HuH-7 (cell line): Measurements from ENCODE around the gene GLI3.

Experiments
- DNase-seq: peaks from one replicate; pipeline ENCODE4 v3.0.0; 2011; ENCODE audit warnings: low spot score

The GLI3 gene

DNA sequence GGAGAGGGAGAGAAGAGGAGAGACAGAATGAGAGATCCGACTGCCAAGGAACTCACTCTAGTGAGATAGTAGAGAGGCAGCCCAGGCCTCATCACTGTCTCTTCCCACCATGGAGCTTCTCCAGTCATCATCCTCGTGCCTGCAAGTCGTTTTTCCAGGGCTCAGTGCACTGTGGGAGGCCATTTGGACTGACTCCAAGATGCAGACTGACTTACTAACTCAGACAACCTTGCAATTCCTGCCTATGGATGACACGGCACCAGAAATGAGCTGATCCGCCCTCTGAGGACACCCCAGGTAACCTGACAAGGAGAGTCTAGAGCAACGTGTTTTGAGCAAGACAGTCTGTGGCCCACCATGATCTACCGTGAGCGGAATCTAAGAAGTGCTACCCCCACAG is 154.9 kb downstream of the GLI3 start:
- DNase-seq: no peak

DNA sequence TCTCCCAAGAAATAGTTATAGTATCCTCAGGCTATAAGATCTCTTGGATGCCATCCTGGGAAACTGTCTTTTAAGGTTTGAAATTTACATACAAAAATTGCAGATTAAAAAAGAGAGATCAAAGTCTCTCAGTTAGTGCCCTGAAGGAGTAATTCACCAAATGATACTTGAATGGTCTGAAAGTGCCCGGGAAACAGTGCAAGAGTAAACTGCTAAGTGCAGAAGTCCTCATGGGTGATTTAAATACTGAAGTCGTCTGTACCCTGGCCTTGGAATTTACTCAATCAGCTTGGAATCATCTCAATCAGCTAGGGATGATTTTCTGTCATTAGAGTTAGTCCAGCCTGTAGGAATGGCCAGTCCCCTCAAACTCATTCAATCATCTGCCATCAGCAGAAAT is 155.3 kb downstream of the GLI3 start:
- DNase-seq: no peak

DNA sequence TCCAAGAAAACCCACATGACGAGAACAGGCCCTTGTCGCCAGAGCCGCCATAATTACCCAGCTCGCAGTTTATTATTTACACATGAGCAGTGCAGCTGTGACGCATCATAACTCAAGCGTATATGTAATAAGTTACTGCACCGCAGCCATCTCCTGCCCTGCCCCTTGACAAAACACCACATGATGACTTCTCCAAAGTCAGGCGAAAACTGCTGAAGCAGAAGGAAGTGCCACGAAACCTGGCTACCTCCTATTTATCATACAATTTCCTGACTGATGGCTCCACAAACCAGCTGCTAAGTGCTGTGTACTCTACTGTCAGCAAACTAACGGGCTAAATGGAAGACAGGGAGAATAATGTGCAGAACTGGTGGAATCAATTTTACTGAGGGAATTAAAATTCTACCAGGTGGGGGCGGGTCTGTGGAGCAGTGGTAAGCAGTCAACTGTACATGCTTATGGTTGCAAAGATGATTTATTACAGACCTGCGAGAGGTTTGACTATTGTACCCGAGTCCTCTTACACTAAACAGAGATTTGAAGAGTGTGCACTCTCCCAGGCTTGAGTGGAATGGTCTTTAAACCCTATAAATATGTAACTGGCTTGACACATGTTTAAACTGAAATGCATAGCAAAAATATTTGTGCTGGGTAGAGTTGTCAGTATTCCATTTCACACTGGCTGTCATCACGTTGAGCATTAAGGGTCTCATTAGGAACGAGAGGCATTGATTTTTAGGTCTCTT is 156.0 kb downstream of the GLI3 start:
- DNase-seq: no peak

DNA sequence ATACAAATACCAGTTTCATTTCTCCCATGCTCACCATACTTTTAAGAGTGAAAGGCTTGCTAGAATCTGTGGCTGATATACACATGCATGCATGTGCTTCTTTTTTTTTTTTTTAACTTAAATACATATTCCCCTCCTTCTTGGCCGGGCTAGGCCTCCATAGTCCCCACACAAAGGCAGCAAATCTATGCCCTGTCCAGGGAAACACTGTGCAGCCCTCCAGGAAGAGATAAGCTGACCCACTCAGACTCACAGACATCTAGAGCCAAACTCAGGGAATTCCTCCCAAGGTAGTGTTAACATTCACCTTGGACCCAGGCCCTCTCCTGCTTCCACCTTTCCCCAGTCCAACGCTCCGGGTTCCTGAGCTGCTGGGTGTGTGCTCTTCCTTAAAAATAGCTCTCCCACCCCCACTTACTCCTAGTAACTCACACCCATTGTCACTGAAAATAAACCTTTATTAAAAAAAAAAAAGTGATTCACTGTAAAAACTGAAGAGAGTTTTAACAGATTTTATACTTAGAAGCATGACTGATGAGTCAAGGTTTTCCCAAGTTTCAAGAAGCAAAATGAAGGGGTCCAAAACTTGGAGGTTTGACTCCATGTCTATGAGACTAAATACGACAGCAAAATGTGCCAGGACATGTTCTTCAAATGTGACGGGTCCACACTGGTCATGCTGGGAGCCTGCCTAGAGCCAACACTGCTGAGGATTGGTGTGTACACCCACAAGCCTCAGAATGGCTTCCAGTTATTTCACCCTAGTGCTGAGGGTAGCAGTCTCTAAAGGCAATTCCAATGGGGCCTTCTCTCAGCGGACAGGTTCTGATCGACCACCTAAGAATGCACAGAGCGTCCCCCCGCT is 159.5 kb downstream of the GLI3 start:
- no peak for DNase-seq

DNA sequence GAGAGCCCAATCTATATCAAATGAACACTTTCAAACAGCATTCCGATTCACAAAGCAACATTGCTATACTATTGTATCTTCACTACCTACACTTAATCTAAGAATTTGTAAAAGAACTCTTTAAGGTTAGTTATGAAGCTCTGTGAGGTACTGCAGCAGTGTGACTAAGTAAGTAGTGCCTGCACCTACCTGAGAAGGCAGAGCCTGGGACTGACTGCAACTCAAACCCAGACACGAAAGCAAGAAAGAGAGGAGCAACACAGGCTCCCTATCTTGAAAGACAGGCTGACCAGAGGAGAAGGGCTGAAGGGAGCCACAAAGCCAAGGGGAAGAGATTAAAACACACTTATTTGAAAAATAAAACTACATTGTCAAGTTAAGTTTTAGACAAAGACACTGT is 160.1 kb downstream of the GLI3 start:
- DNase-seq: no peak

DNA sequence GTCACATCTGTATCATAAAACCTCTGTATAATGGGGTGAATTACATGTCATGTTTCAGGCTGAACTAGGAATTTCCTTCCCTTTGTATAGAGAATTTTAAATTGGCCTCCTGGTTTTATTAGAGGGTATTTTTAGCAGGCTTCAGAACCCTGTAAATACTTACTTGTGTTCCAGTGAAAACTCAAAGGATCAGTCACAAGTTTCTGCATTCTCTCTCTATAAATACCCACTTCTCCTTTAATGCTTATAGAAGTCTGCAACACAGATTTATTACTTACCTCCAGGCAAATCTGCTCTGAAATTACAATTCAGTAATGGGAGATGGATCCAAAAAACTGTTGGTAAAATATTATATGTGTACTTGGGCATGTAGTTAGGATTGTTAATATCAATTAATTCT is 161.6 kb downstream of the GLI3 start:
- no peak for DNase-seq

DNA sequence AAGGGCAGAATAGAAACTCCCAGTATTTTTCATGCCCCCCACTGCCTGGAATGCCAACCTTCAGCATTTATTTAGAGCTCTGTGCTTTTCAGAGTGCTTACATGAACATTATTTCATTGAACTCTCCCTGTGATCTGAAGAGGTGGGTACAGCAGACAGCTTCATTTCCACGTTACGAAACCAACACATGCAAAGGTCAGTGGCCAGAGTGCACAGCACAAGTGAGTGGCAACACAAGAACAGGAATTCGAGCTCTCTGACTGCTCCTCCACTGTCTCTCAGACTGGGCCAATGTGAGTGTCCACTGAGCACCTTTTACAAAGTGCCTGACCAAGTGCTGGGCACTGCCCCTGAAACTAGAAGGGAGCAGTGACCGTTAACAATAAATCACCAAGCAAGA is 162.9 kb downstream of the GLI3 start:
- DNase-seq: no peak

DNA sequence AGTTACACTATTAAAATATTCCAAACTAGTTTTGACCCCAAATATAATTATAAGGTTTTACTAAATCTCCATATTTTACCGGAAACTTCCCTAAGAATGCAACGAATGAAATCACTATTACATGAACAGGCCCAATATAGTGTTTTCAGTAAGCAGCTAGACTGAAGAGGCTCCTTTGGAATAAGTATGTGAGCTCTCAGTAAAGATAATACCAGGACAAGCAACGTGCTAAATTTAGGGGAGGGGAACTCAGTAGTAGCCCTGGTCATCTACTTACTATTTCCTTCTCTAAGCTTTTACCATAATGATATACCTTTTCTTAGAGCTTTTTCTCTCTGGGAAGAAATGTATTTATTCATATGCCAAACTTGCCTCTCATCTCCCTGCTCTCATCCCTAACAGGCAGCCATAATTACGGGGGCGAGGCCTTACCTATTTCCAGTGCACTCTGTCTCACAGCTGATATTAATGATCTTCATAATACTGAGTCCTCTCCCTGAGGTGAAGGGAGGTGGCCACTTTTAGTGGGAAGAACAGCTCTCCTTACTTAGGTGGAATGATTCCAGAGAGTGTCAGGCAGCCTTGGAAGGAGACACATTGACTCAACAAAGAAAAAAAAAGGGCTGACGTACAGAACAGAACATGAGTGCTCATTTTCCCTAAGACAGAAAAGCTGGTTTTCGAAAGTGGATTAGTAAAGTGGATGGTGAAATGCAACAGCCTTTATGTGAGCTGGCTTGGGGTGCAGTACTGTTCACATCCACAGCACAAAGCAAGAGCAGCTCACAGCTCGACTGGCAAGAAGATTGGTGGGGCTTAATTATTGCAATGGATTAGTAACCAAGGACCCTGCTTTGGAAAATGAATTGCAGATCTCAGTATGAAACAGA is 165.4 kb downstream of the GLI3 start:
- no peak for DNase-seq

DNA sequence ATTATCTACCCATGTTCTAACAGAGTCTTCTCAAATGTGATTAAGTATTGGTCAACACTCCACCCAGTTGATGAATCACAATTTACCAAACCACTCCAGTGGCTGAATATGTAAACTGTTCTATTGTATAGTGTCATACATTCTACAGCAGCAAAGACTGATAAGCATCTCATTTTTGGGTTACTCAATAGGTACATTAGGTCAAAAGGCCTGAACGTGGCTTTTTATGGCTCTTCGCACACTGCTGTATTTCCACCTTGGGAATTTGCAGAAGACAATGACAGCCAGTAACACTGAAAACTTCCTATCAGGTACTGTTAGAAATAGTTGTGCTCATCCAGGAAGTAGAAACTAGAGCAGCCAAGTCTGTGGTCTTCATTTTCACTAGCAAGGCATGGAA is 166.9 kb downstream of the GLI3 start:
- DNase-seq: no peak

DNA sequence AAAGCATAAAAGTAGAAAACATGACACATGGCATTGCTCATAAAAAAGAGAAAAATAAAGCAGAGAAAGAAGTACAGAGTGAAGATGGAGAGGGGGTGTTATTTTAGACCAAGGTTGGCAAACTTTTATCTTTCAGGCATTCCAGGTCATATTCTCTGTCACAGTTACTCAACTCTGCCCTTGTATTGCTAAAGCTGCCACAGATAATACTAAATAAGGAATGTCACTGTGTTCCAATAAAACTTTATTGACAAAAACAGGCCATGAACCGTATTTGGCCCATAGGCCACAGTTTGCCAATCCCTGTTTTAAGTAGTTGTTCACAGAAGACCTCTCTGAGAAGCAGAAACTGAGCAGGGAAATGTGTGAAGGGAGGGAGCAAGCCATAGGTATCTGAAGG is 167.4 kb downstream of the GLI3 start:
- no peak for DNase-seq

DNA sequence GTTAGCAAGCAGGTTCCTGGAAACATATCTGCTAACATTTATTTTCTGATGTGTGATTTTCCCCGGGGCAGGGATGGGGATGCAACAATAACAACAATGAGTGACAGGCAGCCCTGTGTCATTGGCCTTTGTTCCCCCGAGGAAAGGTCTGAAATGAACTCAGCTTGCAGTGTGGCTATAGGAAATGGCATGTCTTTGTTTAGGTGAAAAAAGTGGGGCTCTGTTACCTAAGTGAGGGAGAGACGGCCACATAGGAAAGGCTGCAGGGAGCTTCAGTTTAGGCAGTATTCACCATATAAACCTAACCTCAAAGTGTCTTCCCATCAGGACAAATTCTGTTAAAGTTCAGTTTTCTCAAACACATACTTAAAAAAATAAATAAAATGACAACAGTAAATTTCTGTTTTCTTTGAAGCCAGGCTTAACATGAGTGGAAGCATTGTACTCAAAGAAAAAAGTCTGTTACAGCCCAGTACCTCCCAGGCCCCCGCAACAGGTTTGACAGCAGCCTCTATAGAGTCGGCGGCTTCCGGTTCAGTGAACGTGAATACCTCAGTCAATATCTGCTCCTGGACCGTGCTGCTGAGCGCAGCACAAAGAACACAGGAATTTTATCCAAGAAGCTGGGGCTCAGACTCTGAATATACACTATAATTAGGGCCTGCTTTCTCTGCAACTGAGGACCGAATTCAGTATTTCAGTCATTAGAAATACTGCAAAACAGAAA is 168.3 kb downstream of the GLI3 start:
- DNase-seq: no peak

DNA sequence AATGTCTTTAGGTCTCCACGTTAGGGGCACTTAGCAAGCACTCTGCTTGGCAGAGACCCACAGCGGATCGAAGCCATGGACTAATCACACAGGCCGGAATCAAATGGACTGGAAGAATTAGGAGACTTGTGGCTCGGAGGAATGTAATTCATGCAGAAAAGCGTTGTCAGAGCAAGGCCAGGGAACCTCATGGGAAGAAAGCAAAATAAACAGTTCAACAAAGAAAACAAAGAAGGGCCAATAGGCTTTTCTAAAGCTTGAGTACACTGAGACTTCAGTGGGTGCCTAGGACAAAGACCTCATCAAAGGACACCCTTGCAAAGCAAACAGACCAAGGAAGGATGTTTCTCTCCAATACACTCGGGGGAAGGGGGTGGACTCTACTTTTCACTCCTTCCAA is 171.1 kb downstream of the GLI3 start:
- DNase-seq: no peak

DNA sequence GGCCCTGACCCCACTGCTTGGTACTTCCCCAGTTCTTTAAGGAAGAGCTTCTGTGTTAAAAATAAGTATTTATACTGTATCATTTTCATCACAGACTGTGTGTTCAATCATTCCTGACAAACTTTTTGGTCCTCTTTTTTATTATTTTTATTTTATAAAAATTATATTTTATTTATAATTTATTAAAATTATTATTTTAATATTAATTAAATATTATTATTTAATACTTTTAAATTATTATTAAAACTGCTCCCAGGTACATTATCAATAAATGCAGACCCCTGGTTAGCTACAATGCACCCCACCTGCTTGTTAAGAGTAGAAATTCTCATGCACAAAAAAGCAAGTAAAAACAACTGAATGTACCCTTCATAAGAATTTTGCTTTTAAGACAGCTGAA is 172.0 kb downstream of the GLI3 start:
- DNase-seq: no peak

DNA sequence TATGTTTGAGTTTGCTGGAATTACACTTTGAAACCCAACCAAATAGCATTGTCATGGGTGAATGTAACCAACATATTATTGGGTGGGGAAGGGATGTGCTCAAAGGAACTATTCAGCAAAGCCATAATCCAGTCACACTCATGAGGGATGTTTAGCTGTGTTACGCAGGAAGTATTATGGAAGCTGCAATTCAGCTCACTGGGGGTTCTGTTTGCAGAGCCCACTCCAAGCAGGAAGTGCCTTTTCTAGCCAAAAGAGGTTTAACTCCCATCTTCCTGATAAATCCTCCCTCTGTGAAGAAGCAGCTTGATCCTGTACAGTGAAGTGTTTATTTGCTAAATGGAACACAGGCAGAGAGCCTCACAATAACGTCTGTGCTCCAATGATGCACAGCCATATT is 172.5 kb downstream of the GLI3 start:
- DNase-seq: no peak

DNA sequence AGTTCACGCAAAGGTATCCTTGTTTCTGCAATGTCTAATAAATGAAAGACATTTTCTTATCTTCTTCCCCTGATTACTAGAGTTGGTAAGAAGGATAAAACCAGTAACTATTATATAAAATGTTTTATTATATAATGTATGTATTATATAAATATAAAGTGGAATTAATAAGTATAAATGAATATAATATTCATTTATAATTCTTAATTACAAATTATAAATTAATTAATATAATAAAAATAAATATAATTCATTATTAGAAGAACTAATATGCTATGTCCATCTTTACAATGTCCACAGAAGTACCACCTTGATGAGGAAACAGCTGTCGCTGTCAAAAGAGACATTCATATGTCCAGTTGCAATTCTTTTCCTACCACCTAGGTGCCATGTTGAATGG is 177.7 kb downstream of the GLI3 start:
- DNase-seq: no peak

DNA sequence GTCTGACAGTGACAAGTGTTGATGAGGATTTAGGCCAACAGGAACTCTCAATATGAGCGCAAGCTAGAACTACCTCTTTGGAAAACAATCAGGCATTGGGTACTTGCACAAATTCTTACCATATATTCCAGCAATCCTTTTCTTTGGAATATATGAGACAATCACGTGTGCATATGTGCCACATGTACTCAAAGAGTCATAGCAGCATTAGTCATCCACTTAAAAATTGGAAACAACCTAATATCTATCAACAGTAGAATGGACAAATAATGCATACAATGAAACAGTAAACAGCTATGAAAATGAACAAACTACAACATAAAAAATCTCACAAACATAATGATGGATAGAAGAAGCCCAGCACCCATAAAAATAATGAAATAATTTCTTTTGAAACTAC is 179.7 kb downstream of the GLI3 start:
- DNase-seq: no peak

DNA sequence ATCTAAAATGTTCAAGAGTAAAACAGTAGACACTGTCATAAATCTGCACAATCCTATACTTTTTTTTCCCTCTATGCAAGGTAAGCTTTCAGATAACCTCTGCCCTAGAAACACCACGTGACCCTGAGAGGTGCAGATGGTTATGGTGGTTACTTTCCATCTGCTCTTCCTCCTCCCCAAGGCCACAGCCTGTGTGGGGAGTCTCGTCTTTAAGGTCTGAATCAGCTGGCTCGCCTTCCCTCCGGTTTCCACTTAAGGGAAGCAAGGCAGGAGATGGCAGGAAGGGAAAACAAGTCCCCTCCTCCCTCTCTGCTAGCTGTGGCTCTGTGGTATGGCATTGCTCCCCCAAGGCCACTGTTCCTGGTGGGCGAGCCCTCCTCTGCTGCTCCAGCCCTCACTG is 181.8 kb downstream of the GLI3 start:
- no peak for DNase-seq

DNA sequence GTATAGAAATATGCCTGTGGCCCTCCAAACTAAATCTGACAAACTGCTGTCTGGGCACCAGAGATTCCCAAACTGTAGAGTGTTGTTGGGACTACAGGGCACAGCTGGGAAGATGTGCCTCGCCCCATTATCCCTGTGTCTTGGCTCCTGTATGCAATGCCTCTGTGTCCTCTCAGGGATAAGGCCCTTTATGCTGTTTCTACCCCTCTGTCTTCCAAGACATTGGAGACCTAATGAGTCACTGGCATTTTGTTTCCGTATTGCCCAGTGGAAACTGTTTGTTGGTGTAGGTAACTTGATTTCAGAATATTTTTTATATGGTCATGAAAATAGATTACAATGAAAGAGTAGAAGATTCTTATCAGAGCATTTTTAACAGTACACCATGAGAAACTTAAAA is 183.2 kb downstream of the GLI3 start:
- DNase-seq: no peak

DNA sequence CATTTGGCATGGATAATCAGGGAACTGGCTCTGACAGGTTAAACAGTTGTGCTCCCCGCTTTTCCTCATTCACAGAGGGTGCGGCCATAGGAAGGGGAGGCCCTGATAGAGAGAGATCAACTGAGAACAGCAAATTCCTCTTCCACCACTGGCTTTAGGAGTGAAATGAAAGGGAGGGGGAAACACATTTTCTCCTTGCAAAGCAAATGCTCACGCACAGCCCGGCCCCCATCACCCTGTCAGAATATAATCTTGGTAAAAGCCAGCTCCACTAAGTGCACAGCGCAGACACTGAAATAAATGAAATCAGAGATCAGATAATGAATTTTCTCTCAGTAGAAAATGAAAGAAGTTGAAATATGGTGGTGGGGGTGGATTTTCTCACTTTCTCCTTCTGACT is 187.2 kb downstream of the GLI3 start:
- no peak for DNase-seq

DNA sequence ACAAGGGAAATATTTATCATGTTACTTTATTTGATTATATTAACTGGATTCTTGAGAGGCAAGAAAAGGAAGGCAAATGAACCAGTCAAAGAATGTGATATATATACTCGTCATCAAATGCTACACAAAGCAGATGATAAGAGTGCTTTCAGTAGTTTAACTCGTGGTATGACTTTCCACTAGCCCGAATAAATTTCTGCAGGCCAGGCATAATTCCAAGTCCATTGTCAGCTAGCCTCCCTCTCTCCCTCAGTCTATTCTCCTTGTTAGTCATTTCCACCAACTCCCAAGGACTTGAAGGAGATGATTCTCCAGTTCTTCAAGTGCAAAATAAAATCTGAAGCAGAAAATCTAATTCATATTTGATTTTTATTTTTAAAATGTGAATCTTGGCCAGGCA is 190.5 kb downstream of the GLI3 start:
- DNase-seq: no peak

DNA sequence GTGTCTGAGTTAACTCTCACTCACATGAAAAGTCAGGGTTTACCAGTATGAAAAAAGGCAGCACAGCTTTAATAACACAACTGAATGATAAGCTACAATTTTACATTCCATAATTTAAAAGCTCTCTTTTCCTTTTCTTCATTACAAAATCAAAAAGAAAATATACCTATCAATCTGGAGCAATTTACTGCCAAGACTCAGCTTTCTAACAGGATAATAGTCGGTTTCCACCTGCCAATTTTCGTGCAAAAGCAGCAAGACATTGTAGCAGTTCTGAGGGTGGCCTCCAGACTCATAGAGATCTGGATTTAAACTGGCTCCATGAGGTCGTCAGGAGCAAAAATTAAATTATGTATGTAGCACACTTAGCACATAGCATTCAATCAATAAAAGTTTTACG is 191.0 kb downstream of the GLI3 start:
- no peak for DNase-seq

DNA sequence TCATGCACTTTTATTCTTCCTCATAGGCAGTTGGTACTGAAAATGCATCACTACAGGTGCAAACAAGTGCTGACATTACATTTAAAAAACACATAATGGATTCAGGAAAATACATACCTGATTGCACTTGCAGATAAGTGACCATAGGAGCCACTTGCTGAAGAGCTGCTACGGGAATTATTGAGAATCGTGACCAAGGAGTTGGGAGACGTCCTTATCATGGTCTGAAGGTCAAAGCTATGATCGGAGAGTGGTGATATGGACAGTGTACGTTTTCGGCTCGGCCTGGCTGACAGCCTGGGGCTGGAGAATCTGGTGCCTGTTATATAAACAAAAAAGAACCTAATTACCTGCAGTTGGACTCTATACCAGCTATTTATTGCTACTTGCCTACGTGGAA is 197.1 kb downstream of the GLI3 start:
- DNase-seq: no peak
